Liver (tissue), 9 donors: ENCODE data around the gene CFAP251. TPM values are rescaled to one million over a fixed set of nuclear protein-coding genes. Genes with fewer than 3 reads are reported as not detected.

Experiments used
- DNase-seq: peaks from one replicate; pipeline ENCODE4 v3.0.0-alpha.2; 2017; ENCODE audit warnings: low spot score
- H3K27ac ChIP-seq, 2 donors: one replicate each; pipeline ENCODE4 v1.7.0; 2013; ENCODE audit warnings: inconsistent platforms in 2 of 2, low read length in 2 of 2, control low read depth in 1 of 2, low read depth in 1 of 2, mild to moderate bottlenecking in 1 of 2
- H3K27me3 ChIP-seq, 4 donors: one replicate each; pipeline versions ENCODE4 v1.6.1 to v1.7.0; 2013; ENCODE audit warnings: low read length in 3 of 4, inconsistent platforms in 1 of 4, mild to moderate bottlenecking in 1 of 4, moderate library complexity in 1 of 4; ENCODE audit not compliant: control insufficient read depth in 4 of 4, insufficient read depth in 4 of 4
- H3K36me3 ChIP-seq, 4 donors: one replicate each; pipeline versions ENCODE4 v1.6.1 to v1.7.0; 2013; ENCODE audit warnings: low read length in 3 of 4, mild to moderate bottlenecking in 3 of 4, low read depth in 1 of 4, moderate library complexity in 1 of 4; ENCODE audit not compliant: control insufficient read depth in 4 of 4, insufficient read depth in 3 of 4
- H3K4me1 ChIP-seq, 4 donors: one replicate each; pipeline versions ENCODE4 v1.6.1 to v1.7.0; 2013; ENCODE audit warnings: low read length in 3 of 4, mild to moderate bottlenecking in 3 of 4, moderate library complexity in 1 of 4; ENCODE audit not compliant: control insufficient read depth in 4 of 4, insufficient read depth in 4 of 4
- H3K4me3 ChIP-seq, 3 donors: one replicate each; pipeline versions ENCODE4 v1.6.1 to v1.7.0; 2013; ENCODE audit warnings: low read length in 3 of 3, control low read depth in 1 of 3, low read depth in 1 of 3, mild to moderate bottlenecking in 1 of 3
- H3K9ac ChIP-seq, 2 donors: one replicate each; pipeline ENCODE4 v1.7.0; 2013; ENCODE audit warnings: low read length in 2 of 2, mild to moderate bottlenecking in 2 of 2, moderate library complexity in 2 of 2, control low read depth in 1 of 2, low read depth in 1 of 2
- H3K9me3 ChIP-seq, 4 donors: one replicate each; pipeline versions ENCODE4 v1.6.1 to v1.7.0; 2013; ENCODE audit warnings: low read length in 3 of 4; ENCODE audit not compliant: control insufficient read depth in 4 of 4
- EGR1 ChIP-seq, 2 donors: IDR thresholded peaks; 2 replicates each; pipeline ENCODE4 v1.6.1; 2016 to 2018; ENCODE audit warnings: antibody characterized with exemption in 2 of 2, low read depth in 2 of 2
- FOXA2 ChIP-seq: IDR thresholded peaks from 2 replicates; pipeline ENCODE4 v1.6.1; 2016; ENCODE audit warnings: antibody characterized with exemption
- GABPA ChIP-seq, 2 donors: IDR thresholded peaks in 1 of 2; conservative IDR thresholded peaks in 1 of 2; 2 replicates each; pipeline ENCODE4 v1.6.1; 2016; ENCODE audit warnings: antibody characterized with exemption in 2 of 2, mild to moderate bottlenecking in 1 of 2, moderate library complexity in 1 of 2
- HNF4A ChIP-seq, 2 donors: conservative IDR thresholded peaks; 2 replicates each; pipeline ENCODE4 v1.6.1; 2016; ENCODE audit warnings: antibody characterized with exemption in 2 of 2, mild to moderate bottlenecking in 2 of 2
- HNF4G ChIP-seq: IDR thresholded peaks from 2 replicates; pipeline ENCODE4 v1.6.1; 2016; ENCODE audit warnings: antibody characterized with exemption
- NR2F2 ChIP-seq: IDR thresholded peaks from 2 replicates; pipeline ENCODE4 v1.6.1; 2016; ENCODE audit warnings: antibody characterized with exemption
- RAD21 ChIP-seq, 2 donors: IDR thresholded peaks; 2 replicates each; pipeline ENCODE4 v1.6.1; 2016; ENCODE audit warnings: antibody characterized with exemption in 2 of 2, mild to moderate bottlenecking in 2 of 2
- RXRA ChIP-seq, 2 donors: IDR thresholded peaks; 2 replicates each; pipeline ENCODE4 v1.6.1; 2017 to 2018; ENCODE audit warnings: antibody characterized with exemption in 2 of 2, mild to moderate bottlenecking in 1 of 2
- SP1 ChIP-seq: IDR thresholded peaks from 2 replicates; pipeline ENCODE4 v1.6.1; 2018; ENCODE audit warnings: antibody characterized with exemption, mild to moderate bottlenecking
- TAF1 ChIP-seq: conservative IDR thresholded peaks from 2 replicates; pipeline ENCODE4 v1.6.1; 2016; ENCODE audit warnings: antibody characterized with exemption, mild to moderate bottlenecking
- YY1 ChIP-seq: IDR thresholded peaks from 2 replicates; pipeline ENCODE4 v1.6.1; 2016; ENCODE audit warnings: antibody characterized with exemption, mild to moderate bottlenecking
- WGBS: extraction: QIAGEN DNeasy Blood & Tissue Kit; methylation state at CpG from one replicate; pipeline ENCODE4 v1.1.7; 2013; 5-methylcytosine and 5-hydroxymethylcytosine counted together
- polyA plus RNA-seq, 2 donors: library from polyadenylated mRNA; stranded (reverse) in 1 of 2; unstranded in 1 of 2; fragments of 200-250 nt in 1 of 2; fragments of >200 nt in 1 of 2; fragmentation: Nextera tagmentation in 1 of 2; extraction: Ambion mirVana in 1 of 2; gene quantifications; one replicate each; pipeline versions ENCODE4 v1.2.1 to v1.2.3, GENCODE V29; 2013 to 2015
- total RNA-seq, 2 donors: library from RNA; depleted of rRNA; stranded (reverse); fragments of >200 nt; gene quantifications; one replicate each; pipeline ENCODE4 v1.2.3, GENCODE V29; 2014
- TF ChIP-seq, protein P1 (sequence below): IDR thresholded peaks from 2 replicates; pipeline ENCODE4 v1.6.1; 2016; ENCODE audit warnings: antibody characterized with exemption
- TF ChIP-seq, protein P2 (sequence below): IDR thresholded peaks from 2 replicates; pipeline ENCODE4 v1.6.1; 2016; ENCODE audit warnings: antibody characterized with exemption, mild to moderate bottlenecking
- TF ChIP-seq, protein P3 (sequence below): fragments of 150-350 bp; IDR thresholded peaks from 2 replicates; pipeline ENCODE4 v1.5.1; 2017; ENCODE audit warnings: improper control_type of control experiment, low read depth, low read length; ENCODE audit not compliant: missing input control
- TF ChIP-seq, protein P4 (sequence below): IDR thresholded peaks from 2 replicates; pipeline ENCODE4 v1.6.1; 2016; ENCODE audit warnings: antibody characterized with exemption
- TF ChIP-seq, protein P5 (sequence below): IDR thresholded peaks from 2 replicates; pipeline ENCODE4 v1.6.1; 2016; ENCODE audit warnings: antibody characterized with exemption
- donor health status: healthy.
- donor health status: healthy.
- donor health status: healthy.
- donor health status: healthy.
- donor health status: healthy.

Gene CFAP251
- total and polyA plus RNA-seq, 4 donors, result 1.6 to 4.0 (median 2.0) TPM

DNA sequence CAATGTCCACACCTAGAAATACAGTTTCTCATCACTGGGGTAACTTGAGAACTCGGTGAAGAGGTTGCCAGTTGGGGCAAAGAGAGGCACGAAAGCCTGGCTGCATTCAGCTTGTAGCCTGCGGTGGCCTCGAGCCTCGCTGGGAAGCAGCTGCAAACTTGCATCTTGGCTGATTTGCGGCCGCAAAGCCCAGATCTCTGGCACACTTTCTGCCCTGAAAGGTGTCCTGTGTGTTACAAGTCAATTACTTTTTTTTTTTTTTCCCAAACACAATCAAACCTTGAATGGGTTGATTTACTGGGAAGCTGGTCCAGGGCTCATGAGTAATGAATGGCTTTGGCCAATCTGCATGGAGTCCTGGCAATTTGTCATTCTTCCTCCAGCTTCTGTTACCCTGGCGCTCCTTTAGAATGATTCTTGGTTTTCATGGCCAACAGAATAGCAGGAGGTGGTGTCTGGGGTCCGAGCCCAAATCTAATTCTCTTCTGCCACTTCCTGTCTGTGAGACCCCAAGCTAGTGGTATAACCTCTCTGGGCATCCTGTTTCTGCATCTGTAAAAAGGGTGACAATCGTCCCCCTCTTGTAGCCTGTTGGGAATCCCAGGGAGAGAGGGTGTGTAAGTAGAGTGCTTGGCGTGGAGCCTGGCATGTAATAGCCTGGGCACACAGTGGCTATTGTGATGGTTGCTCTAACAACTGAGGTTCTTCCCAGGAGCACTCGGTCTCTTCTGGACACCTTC lies 109.9 kb downstream of the CFAP251 start:
- H3K9me3 ChIP-seq, result no peaks in the 10 kb centered on the region
- no peak for DNase-seq
- WGBS, result 91% methylated on average over 12 of the region's 12 CpGs
- H3K36me3 ChIP-seq, result no peaks in the 10 kb centered on the region
- H3K9ac ChIP-seq, result no peak overlapping the region
- TF ChIP-seq, protein P1, sequence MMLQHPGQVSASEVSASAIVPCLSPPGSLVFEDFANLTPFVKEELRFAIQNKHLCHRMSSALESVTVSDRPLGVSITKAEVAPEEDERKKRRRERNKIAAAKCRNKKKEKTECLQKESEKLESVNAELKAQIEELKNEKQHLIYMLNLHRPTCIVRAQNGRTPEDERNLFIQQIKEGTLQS, result no peak
- TF ChIP-seq, protein P2, sequence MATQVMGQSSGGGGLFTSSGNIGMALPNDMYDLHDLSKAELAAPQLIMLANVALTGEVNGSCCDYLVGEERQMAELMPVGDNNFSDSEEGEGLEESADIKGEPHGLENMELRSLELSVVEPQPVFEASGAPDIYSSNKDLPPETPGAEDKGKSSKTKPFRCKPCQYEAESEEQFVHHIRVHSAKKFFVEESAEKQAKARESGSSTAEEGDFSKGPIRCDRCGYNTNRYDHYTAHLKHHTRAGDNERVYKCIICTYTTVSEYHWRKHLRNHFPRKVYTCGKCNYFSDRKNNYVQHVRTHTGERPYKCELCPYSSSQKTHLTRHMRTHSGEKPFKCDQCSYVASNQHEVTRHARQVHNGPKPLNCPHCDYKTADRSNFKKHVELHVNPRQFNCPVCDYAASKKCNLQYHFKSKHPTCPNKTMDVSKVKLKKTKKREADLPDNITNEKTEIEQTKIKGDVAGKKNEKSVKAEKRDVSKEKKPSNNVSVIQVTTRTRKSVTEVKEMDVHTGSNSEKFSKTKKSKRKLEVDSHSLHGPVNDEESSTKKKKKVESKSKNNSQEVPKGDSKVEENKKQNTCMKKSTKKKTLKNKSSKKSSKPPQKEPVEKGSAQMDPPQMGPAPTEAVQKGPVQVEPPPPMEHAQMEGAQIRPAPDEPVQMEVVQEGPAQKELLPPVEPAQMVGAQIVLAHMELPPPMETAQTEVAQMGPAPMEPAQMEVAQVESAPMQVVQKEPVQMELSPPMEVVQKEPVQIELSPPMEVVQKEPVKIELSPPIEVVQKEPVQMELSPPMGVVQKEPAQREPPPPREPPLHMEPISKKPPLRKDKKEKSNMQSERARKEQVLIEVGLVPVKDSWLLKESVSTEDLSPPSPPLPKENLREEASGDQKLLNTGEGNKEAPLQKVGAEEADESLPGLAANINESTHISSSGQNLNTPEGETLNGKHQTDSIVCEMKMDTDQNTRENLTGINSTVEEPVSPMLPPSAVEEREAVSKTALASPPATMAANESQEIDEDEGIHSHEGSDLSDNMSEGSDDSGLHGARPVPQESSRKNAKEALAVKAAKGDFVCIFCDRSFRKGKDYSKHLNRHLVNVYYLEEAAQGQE, result no peak
- TF ChIP-seq TAF1 (no peak), GABPA (IDR thresholded peaks at IDR 0.05 in 1 of 2, conservative IDR thresholded peaks at IDR 0.05 in 1 of 2) (no peak), RXRA (IDR thresholded peaks at IDR 0.05) (no peak), SP1 (no peak), NR2F2 (no peak), HNF4G (no peak), HNF4A (conservative IDR thresholded peaks at IDR 0.05) (no peak), RAD21 (IDR thresholded peaks at IDR 0.05) (no peak), FOXA2 (no peak), YY1 (no peak), EGR1 (IDR thresholded peaks at IDR 0.05; ENCODE audit: low read depth in 2 of 2) (no peak)
- TF ChIP-seq, protein P3, sequence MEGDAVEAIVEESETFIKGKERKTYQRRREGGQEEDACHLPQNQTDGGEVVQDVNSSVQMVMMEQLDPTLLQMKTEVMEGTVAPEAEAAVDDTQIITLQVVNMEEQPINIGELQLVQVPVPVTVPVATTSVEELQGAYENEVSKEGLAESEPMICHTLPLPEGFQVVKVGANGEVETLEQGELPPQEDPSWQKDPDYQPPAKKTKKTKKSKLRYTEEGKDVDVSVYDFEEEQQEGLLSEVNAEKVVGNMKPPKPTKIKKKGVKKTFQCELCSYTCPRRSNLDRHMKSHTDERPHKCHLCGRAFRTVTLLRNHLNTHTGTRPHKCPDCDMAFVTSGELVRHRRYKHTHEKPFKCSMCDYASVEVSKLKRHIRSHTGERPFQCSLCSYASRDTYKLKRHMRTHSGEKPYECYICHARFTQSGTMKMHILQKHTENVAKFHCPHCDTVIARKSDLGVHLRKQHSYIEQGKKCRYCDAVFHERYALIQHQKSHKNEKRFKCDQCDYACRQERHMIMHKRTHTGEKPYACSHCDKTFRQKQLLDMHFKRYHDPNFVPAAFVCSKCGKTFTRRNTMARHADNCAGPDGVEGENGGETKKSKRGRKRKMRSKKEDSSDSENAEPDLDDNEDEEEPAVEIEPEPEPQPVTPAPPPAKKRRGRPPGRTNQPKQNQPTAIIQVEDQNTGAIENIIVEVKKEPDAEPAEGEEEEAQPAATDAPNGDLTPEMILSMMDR, result no peak
- TF ChIP-seq, protein P4, sequence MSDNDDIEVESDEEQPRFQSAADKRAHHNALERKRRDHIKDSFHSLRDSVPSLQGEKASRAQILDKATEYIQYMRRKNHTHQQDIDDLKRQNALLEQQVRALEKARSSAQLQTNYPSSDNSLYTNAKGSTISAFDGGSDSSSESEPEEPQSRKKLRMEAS, result no peak
- TF ChIP-seq, protein P5, sequence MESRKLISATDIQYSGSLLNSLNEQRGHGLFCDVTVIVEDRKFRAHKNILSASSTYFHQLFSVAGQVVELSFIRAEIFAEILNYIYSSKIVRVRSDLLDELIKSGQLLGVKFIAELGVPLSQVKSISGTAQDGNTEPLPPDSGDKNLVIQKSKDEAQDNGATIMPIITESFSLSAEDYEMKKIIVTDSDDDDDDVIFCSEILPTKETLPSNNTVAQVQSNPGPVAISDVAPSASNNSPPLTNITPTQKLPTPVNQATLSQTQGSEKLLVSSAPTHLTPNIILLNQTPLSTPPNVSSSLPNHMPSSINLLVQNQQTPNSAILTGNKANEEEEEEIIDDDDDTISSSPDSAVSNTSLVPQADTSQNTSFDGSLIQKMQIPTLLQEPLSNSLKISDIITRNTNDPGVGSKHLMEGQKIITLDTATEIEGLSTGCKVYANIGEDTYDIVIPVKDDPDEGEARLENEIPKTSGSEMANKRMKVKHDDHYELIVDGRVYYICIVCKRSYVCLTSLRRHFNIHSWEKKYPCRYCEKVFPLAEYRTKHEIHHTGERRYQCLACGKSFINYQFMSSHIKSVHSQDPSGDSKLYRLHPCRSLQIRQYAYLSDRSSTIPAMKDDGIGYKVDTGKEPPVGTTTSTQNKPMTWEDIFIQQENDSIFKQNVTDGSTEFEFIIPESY, result no peak
- no peaks in the 10 kb centered on the region for H3K27me3 ChIP-seq
- no peak overlapping the region for H3K27ac ChIP-seq
- no peak overlapping the region for H3K4me3 ChIP-seq
- H3K4me1 ChIP-seq, result peaks cover 9 to 25% (median 19%) of the 10 kb centered on the region in 4 donors
